ENCODE results near the gene HOXD10.

Gene HOXD10

DNA sequence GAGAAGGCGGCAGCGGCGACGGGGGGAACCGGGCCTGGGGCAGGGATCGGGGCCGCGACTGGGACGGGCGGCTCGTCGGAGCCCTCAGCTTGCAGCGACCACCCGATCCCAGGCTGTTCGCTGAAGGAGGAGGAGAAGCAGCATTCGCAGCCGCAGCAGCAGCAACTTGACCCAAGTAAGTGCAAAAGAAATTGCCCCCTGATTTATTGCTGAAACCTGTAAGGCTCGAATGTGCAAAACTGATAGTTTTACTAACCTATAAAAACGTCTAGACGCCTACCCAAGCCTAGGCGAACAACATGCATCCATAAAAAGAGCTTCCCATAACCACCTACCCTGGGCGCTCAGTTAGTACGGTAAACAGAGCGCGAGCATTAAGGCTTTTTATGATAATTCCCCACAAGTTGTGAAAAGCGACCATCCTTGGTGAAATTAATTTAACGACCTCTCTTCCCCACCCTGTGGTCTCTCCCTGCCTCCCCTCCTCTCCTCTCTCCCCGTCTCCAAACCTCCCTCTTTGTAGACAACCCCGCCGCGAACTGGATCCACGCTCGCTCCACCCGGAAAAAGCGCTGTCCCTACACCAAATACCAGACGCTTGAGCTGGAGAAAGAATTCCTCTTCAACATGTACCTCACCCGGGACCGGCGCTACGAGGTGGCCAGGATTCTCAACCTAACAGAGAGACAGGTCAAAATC, 7.0 kb downstream of the HOXD10 start:
- DNase-seq = no peak

DNA sequence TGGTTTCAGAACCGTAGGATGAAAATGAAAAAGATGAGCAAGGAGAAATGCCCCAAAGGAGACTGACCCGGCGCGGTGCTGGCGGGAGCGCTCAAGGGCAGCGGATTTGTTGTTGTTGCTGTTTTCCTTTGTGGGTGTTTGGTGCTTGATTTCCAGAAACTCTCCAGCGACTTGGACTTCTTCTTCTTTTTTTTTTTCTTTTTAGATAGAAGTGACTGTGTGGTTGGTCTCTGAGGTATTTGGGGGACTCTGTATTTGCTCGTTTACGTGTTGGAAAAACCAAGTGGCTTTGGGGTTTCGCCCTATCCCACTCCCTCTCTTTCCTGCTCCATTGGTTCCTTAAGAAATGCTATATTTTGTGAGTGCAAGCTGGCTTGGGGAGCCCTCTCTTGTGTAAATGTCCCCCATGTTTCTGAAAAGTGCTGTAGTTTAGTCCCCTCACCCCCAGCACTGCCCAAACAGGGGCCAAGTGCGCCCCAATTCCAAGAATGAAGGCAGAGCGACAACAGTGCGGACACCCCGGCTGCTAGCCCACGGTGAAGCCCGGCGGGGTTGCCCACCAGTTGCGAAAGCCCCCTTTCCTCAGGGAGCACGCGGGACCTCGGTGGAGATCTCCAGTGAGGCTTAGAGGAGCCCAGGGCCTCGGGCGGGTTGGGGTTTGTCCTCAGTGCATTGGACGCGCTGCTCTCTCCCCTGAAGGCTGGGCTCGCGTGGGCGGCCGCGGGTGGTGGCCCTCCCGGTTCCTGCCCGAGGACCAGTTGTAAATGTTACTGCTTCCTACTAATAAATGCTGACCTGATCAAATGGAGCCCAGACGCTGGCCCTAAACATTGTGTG, 7.8 kb downstream of the HOXD10 start:
- DNase-seq = no peak

- DNase-seq = no peak
Measured at GRCh38 chr2:176124947-176125771, 8.6 kb downstream of the HOXD10 start.

GRCh38 chr2:176125772-176126054, 9.1 kb downstream of the HOXD10 start:
- no peak for DNase-seq

GRCh38 chr2:176126929-176127773, 10.6 kb downstream of the HOXD10 start:
- DNase-seq = no peak

- DNase-seq = no peak
Measured at GRCh38 chr2:176127774-176128072, 11.1 kb downstream of the HOXD10 start.

- DNase-seq = no peak
Measured at GRCh38 chr2:176128172-176128981, 11.8 kb downstream of the HOXD10 start.

GRCh38 chr2:176128982-176129796, 12.6 kb downstream of the HOXD10 start, which contains the start of gene HOXD8:
HOXD8 (plus strand) TSS chr2:176129705; CDS start chr2:176130367, 662 bp downstream.
- peak; percentile 47 for DNase-seq

DNA sequence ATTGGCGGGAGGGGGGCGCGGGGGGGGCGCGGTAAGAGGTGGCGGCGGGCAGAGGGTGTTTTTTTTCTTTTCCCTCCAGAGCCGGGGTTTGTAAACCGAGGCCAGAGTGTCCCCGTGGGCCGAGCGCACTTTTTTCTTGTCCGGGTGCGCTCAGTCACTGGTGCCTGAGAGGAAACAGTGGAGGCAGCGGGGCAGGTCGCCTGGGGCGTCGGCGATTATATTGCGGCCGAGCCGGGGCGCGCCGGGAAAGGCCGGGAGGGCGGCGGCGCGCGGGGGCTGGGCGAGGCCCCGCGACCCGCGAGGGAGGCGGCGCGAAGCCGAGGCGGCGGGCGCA, 13.2 kb downstream of the HOXD10 start:
- DNase-seq = no peak

- DNase-seq = no peak
Measured at GRCh38 chr2:176130147-176130956, 13.8 kb downstream of the HOXD10 start.

DNA sequence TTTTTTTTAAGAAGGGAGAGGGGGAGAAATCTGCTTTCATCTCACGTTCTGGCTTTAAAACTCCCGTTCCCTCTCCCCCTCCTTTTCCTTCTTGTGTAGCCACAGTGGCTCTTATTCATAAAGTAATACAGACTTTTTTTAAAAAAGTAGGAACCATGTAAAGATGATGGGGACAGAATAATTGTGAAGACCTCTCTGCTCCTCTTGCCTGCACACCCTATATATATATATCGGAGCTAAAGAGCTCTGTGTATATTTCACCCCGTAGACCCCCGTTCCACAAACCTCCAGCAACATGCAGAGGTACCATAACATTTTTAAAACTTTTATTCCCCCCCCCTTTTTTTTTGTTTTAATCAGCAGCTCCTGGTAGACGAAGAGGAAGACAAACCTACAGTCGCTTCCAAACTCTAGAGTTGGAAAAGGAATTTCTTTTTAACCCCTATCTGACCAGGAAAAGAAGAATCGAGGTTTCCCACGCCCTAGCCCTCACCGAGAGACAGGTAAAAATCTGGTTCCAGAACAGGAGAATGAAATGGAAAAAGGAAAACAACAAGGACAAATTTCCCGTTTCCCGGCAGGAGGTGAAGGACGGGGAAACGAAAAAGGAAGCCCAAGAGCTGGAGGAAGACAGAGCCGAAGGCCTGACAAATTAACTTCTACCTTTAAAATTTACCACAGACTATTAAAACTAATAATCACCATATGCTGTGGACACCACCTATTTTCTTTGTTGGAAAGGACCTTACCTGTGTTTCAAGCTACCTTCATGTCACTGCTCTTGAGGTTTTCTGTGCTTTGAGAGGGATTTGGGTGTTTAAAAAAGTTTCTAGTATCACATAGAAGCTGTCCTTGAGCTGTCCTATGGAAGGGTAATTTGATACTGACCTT, 14.6 kb downstream of the HOXD10 start:
- DNase-seq = no peak

DNA sequence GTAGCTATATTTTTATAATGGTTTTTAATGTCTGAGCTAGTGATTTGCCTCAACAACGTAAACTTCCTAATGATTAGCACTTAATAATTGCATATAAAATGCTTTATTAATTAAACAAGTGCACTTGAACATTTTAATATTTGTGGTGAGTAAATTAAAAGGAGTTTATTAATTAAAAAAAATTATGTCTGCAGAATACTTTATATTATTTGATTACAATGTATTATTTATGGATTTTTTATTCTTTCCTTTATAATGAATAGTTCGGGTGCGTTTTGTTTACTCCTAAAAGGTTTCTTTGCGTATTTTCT, 15.2 kb downstream of the HOXD10 start:
- no peak for DNase-seq

DNA sequence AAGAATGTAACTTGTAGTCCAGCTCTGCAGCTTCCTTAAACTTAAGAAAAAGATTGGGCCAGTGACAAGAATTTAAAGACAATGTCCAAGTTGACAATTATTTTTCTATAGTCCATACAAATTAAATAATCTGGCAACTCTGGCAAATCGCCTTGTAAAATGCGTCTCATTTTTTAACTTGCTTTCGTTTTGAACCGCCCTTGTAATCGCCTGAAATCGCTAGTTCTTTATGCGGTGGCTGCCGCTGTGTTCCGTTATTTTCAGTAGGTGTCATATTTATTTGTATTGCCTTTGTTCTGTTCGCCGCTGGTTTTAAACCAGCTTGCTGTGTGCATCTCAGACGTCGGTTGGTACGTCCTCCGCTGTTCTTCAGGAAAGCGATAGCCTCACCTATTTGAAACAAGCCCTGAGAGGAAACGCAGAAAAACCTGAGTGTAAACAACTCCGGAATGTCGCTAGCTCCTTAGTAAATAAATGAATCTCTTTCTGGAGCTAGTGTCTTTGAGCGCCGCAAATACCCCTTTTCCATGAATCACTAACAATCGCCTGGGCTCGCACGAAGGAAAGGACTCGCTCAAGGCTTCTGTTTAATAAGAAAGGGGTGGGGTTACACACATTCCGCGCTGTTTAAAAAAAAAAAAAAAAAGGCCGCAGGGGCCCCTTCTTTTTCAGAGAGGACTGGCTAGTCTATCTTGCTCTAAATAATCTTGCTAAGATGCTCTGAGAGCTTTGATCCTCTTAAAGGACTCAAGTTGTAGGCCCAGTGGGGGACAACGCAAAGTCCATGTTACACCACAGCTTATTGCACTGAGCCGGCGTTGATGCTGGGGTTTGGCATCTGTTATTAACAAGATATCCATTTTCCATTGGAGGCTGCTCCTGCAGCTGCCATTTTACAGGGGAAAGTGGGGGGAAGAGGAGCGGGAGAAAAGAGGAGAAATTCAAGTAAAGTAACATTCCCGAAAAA, 15.9 kb downstream of the HOXD10 start:
- no peak for DNase-seq

- DNase-seq = no peak
Measured at GRCh38 chr2:176133389-176133788, 16.8 kb downstream of the HOXD10 start.

DNA sequence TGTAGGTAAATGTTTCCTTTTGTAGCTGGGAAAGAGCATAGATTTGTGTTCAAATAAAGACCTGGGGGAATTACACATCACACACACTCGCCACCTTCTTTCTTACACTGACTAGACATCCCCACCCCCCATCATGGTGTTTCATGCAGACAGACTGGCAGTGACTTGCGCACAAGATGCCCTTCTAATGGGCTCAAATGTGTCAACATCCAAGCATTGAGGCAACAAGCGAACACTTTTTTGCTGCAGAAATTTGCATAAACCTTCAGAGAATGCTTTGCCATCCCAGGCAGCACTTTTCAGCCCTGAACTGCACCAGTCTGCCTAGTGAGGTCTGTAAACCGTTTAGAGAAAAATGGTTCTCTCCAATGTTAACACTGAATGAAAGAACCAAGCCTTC, 17.5 kb downstream of the HOXD10 start:
- DNase-seq = no peak

GRCh38 chr2:176135035-176135440, 18.5 kb downstream of the HOXD10 start:
- DNase-seq = no peak

GRCh38 chr2:176136374-176137251, 20.0 kb downstream of the HOXD10 start:
- no peak for DNase-seq
